H1 (cell line): ENCODE measurements around the gene ARMC6. TPM values are rescaled to one million over a fixed set of nuclear protein-coding genes. Genes with fewer than 3 reads are reported as not detected.

Source experiments
- CTCF ChIA-PET: fragments of 300-600 bp; sonication (Branson Sonifier 250); formaldehyde crosslinking; loops from one replicate; lab custom pipeline; 2021; ENCODE audit not compliant: partially characterized antibody; lab: Charles Lee
- POLR2A ChIA-PET: fragments of 300-600 bp; sonication (Branson Sonifier 250); formaldehyde crosslinking; loops from one replicate; lab custom pipeline; 2021; ENCODE audit warnings: inconsistent platforms; ENCODE audit not compliant: partially characterized antibody; lab: Charles Lee
- DNase-seq, 2 experiments: peaks; one replicate each; pipeline versions ENCODE4 v3.0.0 to v3.0.0-alpha.2; 2010 to 2022; ENCODE audit warnings: low spot score in 2 of 2, low read depth in 1 of 2, mixed read lengths in 1 of 2
- FAIRE-seq: peaks from 2 replicates; lab custom pipeline; 2011; peaks lifted over from hg19 to GRCh38; lab: Jason Lieb, UNC
- H2AFZ ChIP-seq: 2 replicates; pipeline ENCODE4 v1.8.1; 2012; ENCODE audit warnings: low read length, inconsistent platforms
- H2AK5ac ChIP-seq: 2 replicates; pipeline ENCODE4 v1.6.1; 2013; ENCODE audit warnings: low read depth, low read length
- H2BK120ac ChIP-seq: replicated peaks from 2 replicates; pipeline ENCODE3; 2013; ENCODE audit warnings: low read depth, low read length, inconsistent platforms
- H2BK12ac ChIP-seq: 2 replicates; pipeline ENCODE4 v1.6.1; 2013; ENCODE audit warnings: low read depth, low read length
- H2BK15ac ChIP-seq: 2 replicates; pipeline ENCODE4 v1.6.1; 2013; ENCODE audit warnings: low read length
- H2BK20ac ChIP-seq: 2 replicates; pipeline ENCODE4 v1.6.1; 2013; ENCODE audit warnings: low read length
- H2BK5ac ChIP-seq: 2 replicates; pipeline ENCODE4 v1.6.1; 2013; ENCODE audit warnings: low read depth, low read length
- H3K14ac ChIP-seq: 2 replicates; pipeline ENCODE4 v1.6.1; 2013; ENCODE audit warnings: inconsistent platforms; ENCODE audit not compliant: insufficient read length
- H3K18ac ChIP-seq: 2 replicates; pipeline ENCODE4 v1.6.1; 2013; ENCODE audit warnings: low read length; ENCODE audit errors: extremely low read depth
- H3K23ac ChIP-seq: 2 replicates; pipeline ENCODE4 v1.6.1; 2013; ENCODE audit warnings: inconsistent platforms; ENCODE audit not compliant: insufficient read length
- H3K23me2 ChIP-seq: 2 replicates; pipeline ENCODE4 v1.6.1; 2013; ENCODE audit warnings: low read depth, low read length
- H3K27ac ChIP-seq: 2 replicates; pipeline ENCODE4 v1.6.1; 2011; ENCODE audit warnings: low read depth, low read length, inconsistent platforms
- H3K27me3 ChIP-seq, 4 experiments: replicated peaks in 1 of 4; 1 replicate in 1 of 4; 2 replicates in 3 of 4; pipeline versions ENCODE4 v1.6.1 to v1.8.1; 2011 to 2013; ENCODE audit warnings: low read length in 3 of 4, mild to moderate bottlenecking in 3 of 4, inconsistent platforms in 2 of 4, mixed read lengths in 2 of 4, moderate library complexity in 1 of 4; ENCODE audit not compliant: control insufficient read depth in 3 of 4, insufficient read depth in 3 of 4; ENCODE audit errors: extremely low read depth in 1 of 4
- H3K36me3 ChIP-seq, 4 experiments: 2 replicates each; pipeline versions ENCODE4 v1.6.1 to v1.8.1; 2011 to 2013; ENCODE audit warnings: mild to moderate bottlenecking in 4 of 4, low read length in 3 of 4, moderate library complexity in 2 of 4, control low read depth in 1 of 4, inconsistent platforms in 1 of 4; ENCODE audit not compliant: insufficient read depth in 4 of 4, control insufficient read depth in 2 of 4
- H3K4ac ChIP-seq: replicated peaks from 2 replicates; pipeline ENCODE3; 2013; ENCODE audit warnings: low read length, low read depth, mixed read lengths, inconsistent platforms; ENCODE audit not compliant: insufficient read length
- H3K4me1 ChIP-seq, 4 experiments: replicated peaks in 1 of 4; 1 replicate in 1 of 4; 2 replicates in 3 of 4; pipeline versions ENCODE4 v1.6.1 to v1.8.1; 2011 to 2013; ENCODE audit warnings: low read length in 3 of 4, inconsistent platforms in 2 of 4, mixed read lengths in 1 of 4; ENCODE audit not compliant: insufficient read depth in 4 of 4, control insufficient read depth in 3 of 4
- H3K4me2 ChIP-seq, 2 experiments: 2 replicates each; pipeline versions ENCODE4 v1.6.1 to v1.8.1; 2011 to 2013; ENCODE audit warnings: low read depth in 2 of 2, low read length in 2 of 2, control low read depth in 1 of 2, inconsistent platforms in 1 of 2, mild to moderate bottlenecking in 1 of 2; ENCODE audit not compliant: insufficient read depth in 1 of 2
- H3K4me3 ChIP-seq, 4 experiments: fragments of 200-600, 300-600 bp in 1 of 4; sonication (generic), shearing (Covaris generic), sonication (Bioruptor Twin) in 1 of 4; 2 replicates each; pipeline versions ENCODE4 v1.5.1 to v1.8.1; 2011 to 2016; ENCODE audit warnings: low read length in 4 of 4, low read depth in 3 of 4, control low read depth in 2 of 4, inconsistent platforms in 2 of 4, mild to moderate bottlenecking in 2 of 4, mixed read lengths in 1 of 4, moderate library complexity in 1 of 4; ENCODE audit not compliant: insufficient read depth in 2 of 4; ENCODE audit errors: extremely low read depth in 1 of 4
- H3K56ac ChIP-seq: replicated peaks from 2 replicates; pipeline ENCODE3; 2013; ENCODE audit warnings: low read depth, mild to moderate bottlenecking, mixed read lengths, low read length, inconsistent platforms; ENCODE audit not compliant: insufficient read length
- H3K79me1 ChIP-seq: 2 replicates; pipeline ENCODE4 v1.6.1; 2013; ENCODE audit warnings: low read depth, low read length, control low read depth
- H3K79me2 ChIP-seq, 2 experiments: 2 replicates each; pipeline versions ENCODE4 v1.6.1 to v1.8.1; 2012 to 2013; ENCODE audit warnings: low read length in 2 of 2, mild to moderate bottlenecking in 2 of 2, inconsistent platforms in 1 of 2; ENCODE audit not compliant: insufficient read depth in 2 of 2, control insufficient read depth in 1 of 2
- H3K9ac ChIP-seq, 4 experiments: replicated peaks in 1 of 4; 1 replicate in 1 of 4; 2 replicates in 3 of 4; pipeline versions ENCODE4 v1.6.1 to v1.8.1; 2011 to 2013; ENCODE audit warnings: low read depth in 3 of 4, low read length in 3 of 4, control low read depth in 2 of 4, mild to moderate bottlenecking in 2 of 4, moderate library complexity in 2 of 4, inconsistent platforms in 1 of 4; ENCODE audit errors: extremely low read depth in 1 of 4
- H3K9me3 ChIP-seq, 2 experiments: 2 replicates each; pipeline versions ENCODE4 v1.6.1 to v1.8.1; 2012 to 2013; ENCODE audit warnings: mild to moderate bottlenecking in 2 of 2, moderate library complexity in 2 of 2, control low read depth in 1 of 2, inconsistent platforms in 1 of 2, low read depth in 1 of 2, low read length in 1 of 2, mixed read lengths in 1 of 2; ENCODE audit not compliant: insufficient read depth in 2 of 2
- H4K20me1 ChIP-seq, 2 experiments: replicated peaks in 1 of 2; 2 replicates each; pipeline versions ENCODE3 to v1.8.1; 2011 to 2013; ENCODE audit warnings: inconsistent platforms in 2 of 2, low read length in 2 of 2, mild to moderate bottlenecking in 1 of 2; ENCODE audit not compliant: insufficient read depth in 2 of 2, control insufficient read depth in 1 of 2
- H4K5ac ChIP-seq: 2 replicates; pipeline ENCODE4 v1.6.1; 2013; ENCODE audit warnings: low read length, low read depth, mixed read lengths, inconsistent platforms; ENCODE audit not compliant: insufficient read length
- H4K8ac ChIP-seq: 2 replicates; pipeline ENCODE4 v1.8.0; 2013; ENCODE audit warnings: mild to moderate bottlenecking, moderate library complexity, low read length, inconsistent platforms; ENCODE audit not compliant: insufficient read depth; ENCODE audit errors: extremely low read depth
- H4K91ac ChIP-seq: replicated peaks from 2 replicates; pipeline ENCODE3; 2013; ENCODE audit warnings: low read length, mixed read lengths, inconsistent platforms; ENCODE audit not compliant: insufficient read length
- ASH2L ChIP-seq: fragments of 200-600, 300-600 bp; sonication (generic); IDR thresholded peaks from one replicate; pipeline ENCODE4 v1.7.1; 2017; ENCODE audit warnings: low read length
- GTF2F1 ChIP-seq: IDR thresholded peaks from 2 replicates; pipeline ENCODE4 v1.6.1; 2012; ENCODE audit warnings: low read depth, low read length, improper control_type of control experiment, borderline replicate concordance
- KDM1A ChIP-seq: fragments of 200-600, 300-600 bp; sonication (generic); IDR thresholded peaks from 2 replicates; pipeline ENCODE4 v1.7.1; 2016; ENCODE audit warnings: mild to moderate bottlenecking, low read length, borderline replicate concordance
- NANOG ChIP-seq: IDR thresholded peaks from 2 replicates; pipeline ENCODE4 v1.6.1; 2011; ENCODE audit warnings: low read length, low read depth, mild to moderate bottlenecking, inconsistent platforms; ENCODE audit not compliant: insufficient read depth, poor library complexity, severe bottlenecking
- POLR2A ChIP-seq, 2 experiments: IDR thresholded peaks; 1 replicate in 1 of 2; 2 replicates in 1 of 2; pipeline ENCODE4 v1.6.1; 2011; ENCODE audit warnings: low read depth in 2 of 2, low read length in 2 of 2, mild to moderate bottlenecking in 2 of 2; ENCODE audit errors: control extremely low read depth in 1 of 2
- POU5F1 ChIP-seq: IDR thresholded peaks from 2 replicates; pipeline ENCODE4 v1.6.1; 2011; ENCODE audit warnings: low read depth, mild to moderate bottlenecking, low read length, moderate library complexity
- RFX5 ChIP-seq: IDR thresholded peaks from 2 replicates; pipeline ENCODE4 v1.6.1; 2011; ENCODE audit warnings: low read depth, low read length, improper control_type of control experiment, borderline replicate concordance
- RXRA ChIP-seq: IDR thresholded peaks from 2 replicates; pipeline ENCODE4 v1.6.1; 2011; ENCODE audit warnings: low read depth, mild to moderate bottlenecking, low read length, moderate library complexity; ENCODE audit not compliant: insufficient read depth
- TCF12 ChIP-seq: IDR thresholded peaks from 2 replicates; pipeline ENCODE4 v1.6.1; 2011; ENCODE audit warnings: low read depth, mild to moderate bottlenecking, low read length
- WGBS, 2 experiments: shearing (Covaris generic) in 1 of 2; methylation state at CpG; one replicate each; pipeline versions ENCODE4 v1.1.6 to v1.1.7; 2013 to 2015; ENCODE audit warnings: low lambda C conversion rate in 2 of 2, mixed read lengths in 2 of 2, inconsistent platforms in 1 of 2, low coverage in 1 of 2, missing lambda C conversion rate in 1 of 2; ENCODE audit not compliant: insufficient replicate concordance in 2 of 2, insufficient coverage in 1 of 2, insufficient read length in 1 of 2; ENCODE audit errors: extremely low coverage in 1 of 2, missing lambda C conversion rate in 1 of 2; 5-methylcytosine and 5-hydroxymethylcytosine counted together
- polyA plus RNA-seq, 7 experiments: library from polyadenylated mRNA; depleted of rRNA in 3 of 7; stranded (reverse) in 5 of 7; unstranded in 2 of 7; fragments of >200 nt in 5 of 7; fragments of 200-250 nt in 2 of 7; gene quantifications; 1 replicate in 5 of 7; 2 replicates in 1 of 7; 4 replicates in 1 of 7; pipeline versions ENCODE4 v1.2.1 to v1.2.3, GENCODE V29; 2011 to 2013; ENCODE audit warnings: missing spikeins in 2 of 7, mixed read lengths in 2 of 7
- total RNA-seq: library from RNA; stranded (reverse); fragmentation: NEBNext Ultra II Directional; extraction: Animal tissue kit (Norgen Biotek cat#: 25700); gene quantifications from 2 replicates; pipeline ENCODE4 v1.2.1, GENCODE V29; 2021
- TF ChIP-seq, protein P1 (sequence below): IDR thresholded peaks from 2 replicates; pipeline ENCODE4 v1.6.1; 2012; ENCODE audit warnings: low read length, inconsistent platforms

Gene ARMC6
- total and polyA plus RNA-seq, 2 of the 8 experiments (the other 6 are each of a cell fraction or from before 2014, with no cell fraction given): 67.1 to 68.3 TPM

DNA sequence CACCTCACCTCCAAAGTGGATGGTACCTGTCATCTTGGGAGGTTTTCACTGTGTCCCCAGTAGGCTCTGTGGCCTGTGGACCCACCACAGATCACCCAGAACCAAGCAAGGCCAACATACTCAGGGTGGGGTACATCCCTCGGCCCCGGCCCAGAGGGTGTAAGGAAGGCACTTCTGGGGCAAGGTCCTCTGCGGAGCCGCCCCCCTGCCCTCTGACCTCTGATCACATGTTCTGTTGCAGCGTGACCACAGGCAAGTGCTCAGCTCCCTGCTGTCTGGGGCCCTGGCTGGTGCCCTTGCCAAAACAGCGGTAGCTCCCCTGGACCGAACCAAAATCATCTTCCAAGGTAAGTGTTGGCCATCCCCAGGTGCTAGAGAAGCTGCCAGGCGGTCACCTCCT is 68.1 kb downstream of the ARMC6 start:
- H3K4me1 ChIP-seq: peaks cover 0 to 14% (median 9%) of the 10 kb centered on the region in 4 experiments; a peak in 6 of 7 replicates
- no peak overlapping the region for H4K91ac ChIP-seq
- no peak overlapping the region for H2BK120ac ChIP-seq
- 0 out of 2 replicates have a peak overlapping the region, but pooled peaks have one; percentile 7 for H2BK12ac ChIP-seq
- H4K8ac ChIP-seq: peak overlapping the region; percentile 7; the same call in 1 of the 2 replicates
- no peaks in the 10 kb centered on the region for H3K9me3 ChIP-seq
- H2AK5ac ChIP-seq: no peak overlapping the region
- CTCF ChIA-PET: interaction anchor here (1.0 to 1.9 kb wide), 2 partner anchors 14 to 48 kb away, joined by 3 to 7 read pairs; no protein-coding TSS in a partner anchor
- no peak overlapping the region for H2AFZ ChIP-seq
- FAIRE-seq (no peak), DNase-seq (no peak)
- H3K56ac ChIP-seq: no peak overlapping the region
- H3K27me3 ChIP-seq: no peaks in the 10 kb centered on the region; a peak in 1 of 7 replicates
- H4K20me1 ChIP-seq: no peaks in the 10 kb centered on the region
- no peak overlapping the region for H3K4me3 ChIP-seq
- H3K9ac ChIP-seq: no peak overlapping the region
- no peak overlapping the region for H2BK15ac ChIP-seq
- TF ChIP-seq ASH2L (no peak), TCF12 (no peak), POLR2A (IDR thresholded peaks at IDR 0.05; ENCODE audit: control extremely low read depth in 1 of 2, low read depth in 2 of 2, low read length in 2 of 2) (no peak), GTF2F1 (no peak), RXRA (no peak), POU5F1 (no peak), KDM1A (no peak), RFX5 (no peak), NANOG (no peak)
- TF ChIP-seq, protein P1, sequence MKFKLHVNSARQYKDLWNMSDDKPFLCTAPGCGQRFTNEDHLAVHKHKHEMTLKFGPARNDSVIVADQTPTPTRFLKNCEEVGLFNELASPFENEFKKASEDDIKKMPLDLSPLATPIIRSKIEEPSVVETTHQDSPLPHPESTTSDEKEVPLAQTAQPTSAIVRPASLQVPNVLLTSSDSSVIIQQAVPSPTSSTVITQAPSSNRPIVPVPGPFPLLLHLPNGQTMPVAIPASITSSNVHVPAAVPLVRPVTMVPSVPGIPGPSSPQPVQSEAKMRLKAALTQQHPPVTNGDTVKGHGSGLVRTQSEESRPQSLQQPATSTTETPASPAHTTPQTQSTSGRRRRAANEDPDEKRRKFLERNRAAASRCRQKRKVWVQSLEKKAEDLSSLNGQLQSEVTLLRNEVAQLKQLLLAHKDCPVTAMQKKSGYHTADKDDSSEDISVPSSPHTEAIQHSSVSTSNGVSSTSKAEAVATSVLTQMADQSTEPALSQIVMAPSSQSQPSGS: no peak
- no peaks in the 10 kb centered on the region for H3K36me3 ChIP-seq
- H3K79me2 ChIP-seq: no peaks in the 10 kb centered on the region
- POLR2A ChIA-PET: interaction anchor here (1.2 to 5.7 kb wide), 2 partner anchors 34 to 38 kb away, joined by 3 to 31 read pairs; partner anchors contain the start of gene SLC25A42
- H4K5ac ChIP-seq: no peak overlapping the region
- no peak overlapping the region for H3K4ac ChIP-seq
- H3K4me2 ChIP-seq: no peak overlapping the region
- no peak overlapping the region for H3K23ac ChIP-seq
- H3K27ac ChIP-seq: no peak overlapping the region
- no peaks in the 10 kb centered on the region for H3K79me1 ChIP-seq
- no peak overlapping the region for H2BK20ac ChIP-seq
- H3K23me2 ChIP-seq: peaks cover 2% of the 10 kb centered on the region
- H2BK5ac ChIP-seq: no peak overlapping the region
- H3K18ac ChIP-seq: no peak overlapping the region
- WGBS, 2 experiments: 91% methylated on average over 8 of the region's 8 CpGs; no CpG with 5 or more reads in 1 of the 2 experiments
- no peak overlapping the region for H3K14ac ChIP-seq
